ENCODE measurements around the gene ALOXE3.
A peak's percentile ranks its signal among the peaks of the same experiment; 100 is the strongest.

ALOXE3 gene

DNA sequence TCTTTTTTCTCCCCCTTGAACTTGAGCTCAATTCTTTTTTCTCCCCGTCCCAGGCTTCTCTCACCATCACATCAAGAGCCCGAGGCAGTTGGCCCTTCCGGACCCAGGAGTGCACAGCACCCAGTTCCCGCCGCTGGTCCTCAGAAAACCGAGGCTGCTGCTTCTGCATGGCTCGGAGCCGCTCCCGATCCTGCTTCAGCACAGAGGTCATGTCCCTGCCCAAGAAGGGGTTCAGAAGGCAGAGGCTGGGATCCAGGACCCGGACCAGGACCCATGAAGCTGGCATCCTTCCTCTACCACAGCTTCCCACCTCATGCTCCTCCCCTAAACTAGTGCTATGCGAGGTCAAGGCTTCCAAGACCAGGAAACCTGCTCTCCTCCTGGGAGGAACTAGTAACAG, 23.4 kb upstream of the ALOXE3 start:
- no peak for DNase-seq

DNA sequence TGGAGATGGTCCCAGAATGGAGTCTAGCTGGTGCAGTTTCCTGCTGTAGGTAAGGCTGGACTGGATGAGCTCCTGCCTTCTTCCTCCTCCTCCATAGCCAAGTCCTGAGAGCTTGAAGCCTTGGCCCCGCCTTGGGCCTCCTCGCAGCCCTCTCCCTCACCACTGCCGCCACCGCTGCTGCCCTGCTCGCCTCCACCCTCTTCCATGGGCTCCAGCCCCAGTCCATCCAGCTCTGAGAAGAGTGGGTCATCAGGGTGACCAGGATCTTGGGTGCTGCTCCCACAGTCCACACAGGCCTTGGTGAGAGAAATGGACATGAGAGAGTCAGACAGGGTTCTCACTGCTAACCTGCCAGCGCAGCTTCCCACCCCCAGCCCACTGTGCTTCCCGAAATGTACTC, 22.7 kb upstream of the ALOXE3 start:
- DNase-seq: no peak

DNA sequence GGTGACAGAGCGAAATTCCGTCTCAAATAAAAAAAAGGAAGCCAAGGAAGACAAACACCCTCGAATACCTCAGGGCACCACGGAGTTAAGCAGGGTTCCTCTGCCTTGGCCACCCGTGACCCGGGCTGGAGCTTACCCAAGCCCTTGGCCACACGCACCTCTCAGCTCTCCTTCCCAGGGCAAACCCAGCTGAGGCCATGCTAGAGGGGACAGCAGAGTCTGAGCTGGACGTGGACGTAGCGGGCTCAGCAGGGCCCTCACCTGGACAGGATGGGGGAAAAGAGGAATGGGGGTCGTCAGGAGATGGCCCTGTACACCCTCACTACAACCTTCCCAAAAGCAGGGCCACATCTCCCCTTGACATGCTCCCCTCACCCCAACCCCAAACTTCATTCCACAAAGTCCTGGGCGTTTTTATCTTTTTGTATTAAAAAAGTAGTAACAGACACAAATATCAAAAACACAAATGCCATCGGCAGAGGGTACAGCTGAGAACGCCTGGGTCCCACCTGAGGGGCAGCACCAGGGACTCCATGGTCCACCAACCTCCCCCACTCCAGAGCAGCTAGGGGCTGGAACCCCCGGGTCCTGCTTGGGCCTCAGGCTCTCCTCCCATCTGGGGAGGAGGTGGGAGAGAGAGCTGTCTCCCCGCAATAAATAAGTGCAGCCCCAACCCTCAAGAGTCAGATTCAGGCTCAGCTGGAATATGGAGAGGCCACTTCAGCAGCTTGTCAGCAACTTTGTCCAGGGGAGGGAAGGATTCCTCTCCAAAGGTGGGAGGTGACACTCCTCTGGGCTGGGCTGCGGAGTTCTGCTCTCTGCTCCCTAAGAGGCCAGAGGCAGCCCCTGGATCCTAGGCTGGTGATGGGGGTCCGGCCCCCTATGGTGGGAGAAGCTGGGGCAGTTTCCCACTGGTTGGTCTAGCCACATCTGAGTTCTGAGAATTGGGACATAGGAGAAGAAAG, 22.0 kb upstream of the ALOXE3 start:
- no peak for DNase-seq

DNA sequence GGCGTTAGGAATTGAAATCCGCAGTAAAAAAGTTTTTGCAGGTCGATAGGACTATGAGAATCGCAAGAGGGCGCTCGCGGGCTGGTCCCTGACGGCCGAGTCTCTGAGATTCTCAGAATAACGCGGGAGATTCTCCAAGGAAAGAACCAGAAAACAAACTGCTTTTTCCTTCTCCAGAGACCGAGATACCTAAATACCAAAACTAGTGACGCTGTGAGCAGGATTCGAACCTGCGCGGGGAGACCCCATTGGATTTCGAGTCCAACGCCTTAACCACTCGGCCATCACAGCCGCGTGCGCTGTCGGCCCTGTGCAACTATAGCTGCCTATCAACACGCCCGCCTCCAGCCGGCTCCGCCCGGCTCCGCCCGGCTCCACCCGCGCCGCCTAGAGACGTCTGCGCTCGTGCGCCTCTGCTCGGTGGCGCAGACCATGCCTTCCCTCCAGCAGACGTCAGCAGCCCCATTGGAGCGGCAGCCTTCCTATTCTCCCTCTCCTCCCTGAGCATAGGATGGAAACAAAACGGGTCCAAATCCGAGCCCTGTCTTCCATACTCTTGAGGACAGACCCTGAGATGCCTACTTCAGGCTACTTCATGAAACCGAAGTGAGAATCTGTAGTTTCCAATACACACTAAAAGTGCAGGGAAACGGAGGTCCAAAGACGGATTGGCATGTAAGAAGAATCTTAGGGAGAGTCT, 20.5 kb upstream of the ALOXE3 start:
- DNase-seq: peak; percentile 97

DNA sequence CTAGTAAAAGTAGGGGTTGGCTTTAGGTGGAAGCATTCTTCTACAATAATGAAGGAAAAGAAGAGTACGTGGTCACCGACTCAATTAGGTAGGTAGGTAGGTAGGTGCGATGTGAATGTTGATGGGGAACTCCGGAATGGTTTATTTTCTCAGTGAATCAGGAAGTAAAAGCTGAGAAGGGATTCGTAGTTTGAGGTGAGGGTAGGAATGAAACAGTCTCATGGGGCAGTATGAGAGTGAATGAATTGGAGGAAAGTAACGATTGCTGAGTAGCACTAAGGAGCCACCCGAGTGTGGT, 20.0 kb upstream of the ALOXE3 start:
- no peak for DNase-seq

DNA sequence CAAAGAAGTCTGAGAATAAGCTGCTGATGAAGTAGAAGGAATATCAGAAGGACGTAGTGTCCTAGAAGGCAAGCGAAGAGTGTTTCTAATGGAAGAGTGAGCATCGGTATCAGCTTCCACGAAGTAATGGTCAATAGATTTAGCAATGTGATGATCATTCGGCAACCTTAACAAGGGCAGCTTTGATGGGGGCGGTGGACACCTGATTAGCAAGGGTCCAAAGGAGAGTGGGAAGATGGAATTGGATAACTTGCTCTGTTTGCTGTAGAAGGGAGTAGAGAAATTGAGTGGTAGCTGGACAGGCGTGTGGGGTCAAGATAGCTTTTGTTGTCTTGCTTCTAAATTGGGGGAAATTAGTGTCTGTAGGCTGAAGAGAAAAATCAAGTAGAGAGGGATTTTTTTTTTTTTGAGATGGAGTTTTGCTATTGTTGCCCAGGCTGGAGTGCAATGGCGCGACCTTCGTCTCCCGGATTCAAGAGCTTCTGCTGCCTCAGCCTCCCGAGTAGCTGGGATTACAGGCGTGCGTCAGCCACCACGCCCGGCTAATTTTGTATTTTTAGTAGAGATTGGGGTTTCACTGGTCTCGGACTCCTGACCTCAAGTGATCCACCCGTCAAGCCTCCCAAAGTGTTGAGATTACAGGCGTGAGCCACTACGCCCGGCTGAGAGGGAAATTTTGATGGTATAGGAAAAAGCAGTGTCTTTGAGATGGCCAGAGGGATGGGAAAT, 19.5 kb upstream of the ALOXE3 start:
- DNase-seq: no peak

DNA sequence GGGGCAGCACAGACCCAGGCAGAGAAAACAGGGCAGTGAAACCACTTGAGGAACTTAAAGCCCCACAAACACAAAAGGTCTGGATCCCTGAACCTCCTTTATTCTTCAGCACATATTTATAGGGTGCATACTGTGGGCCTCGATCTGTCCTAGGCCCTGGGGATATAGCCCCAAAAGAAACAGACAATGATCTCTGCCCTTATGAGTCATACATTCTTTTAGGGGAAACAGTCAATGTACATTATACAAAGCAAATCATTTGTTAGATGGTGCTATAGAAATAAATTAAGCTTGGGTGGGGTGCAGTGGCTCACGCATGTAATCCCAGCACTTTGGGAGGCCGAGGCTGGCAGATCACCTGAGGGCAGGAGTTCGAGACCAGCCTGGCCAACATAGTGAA, 15.6 kb upstream of the ALOXE3 start:
- DNase-seq: no peak

DNA sequence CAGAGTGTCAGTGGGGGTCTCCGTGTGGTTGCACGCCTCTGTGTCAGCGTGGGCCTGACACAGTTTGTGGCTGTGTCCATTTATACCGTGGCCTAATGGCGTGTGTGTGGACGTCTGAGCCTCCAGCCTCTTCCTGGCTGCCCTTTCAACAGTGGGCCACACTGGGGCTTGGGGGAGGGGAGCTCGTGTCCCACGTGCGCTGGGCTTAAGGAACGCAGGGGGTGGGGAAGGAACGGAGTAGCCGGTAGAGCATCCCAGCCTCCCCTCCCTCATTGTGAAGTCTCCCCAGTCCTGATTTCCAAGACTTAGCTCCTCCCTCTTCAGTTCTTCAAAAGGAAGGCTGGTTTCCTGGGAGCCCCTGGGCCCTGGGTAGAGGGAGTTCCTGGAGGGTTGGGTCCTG, 15.1 kb upstream of the ALOXE3 start:
- DNase-seq: no peak

DNA sequence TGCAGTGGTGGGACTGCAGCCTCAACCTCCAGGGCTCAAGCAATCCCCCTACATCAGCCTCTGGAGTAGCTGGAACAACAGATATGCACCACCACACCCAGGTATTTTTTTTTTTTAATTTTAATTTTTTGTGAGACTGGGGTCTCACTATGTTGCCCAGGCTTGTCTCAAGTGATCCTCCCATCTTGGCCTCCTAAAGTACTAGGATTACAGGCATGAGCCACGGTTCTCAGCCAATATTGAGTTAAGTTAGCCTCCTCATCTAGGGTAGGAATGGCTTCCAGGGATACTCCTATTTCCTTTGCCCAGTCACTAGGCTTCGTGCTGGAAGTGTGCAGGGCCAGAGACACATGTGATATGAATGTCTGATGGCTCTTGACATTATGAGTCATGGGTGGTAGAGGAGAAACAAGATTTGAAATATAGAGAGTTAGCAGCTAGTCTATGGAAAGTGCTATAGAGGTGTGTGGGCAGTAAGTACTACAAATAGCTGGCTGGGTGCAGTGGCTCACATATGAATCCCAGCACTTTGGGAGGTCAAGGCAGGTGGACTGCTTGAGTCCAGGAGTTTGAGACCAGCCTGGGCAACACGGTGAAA, 13.6 kb upstream of the ALOXE3 start:
- DNase-seq: no peak

DNA sequence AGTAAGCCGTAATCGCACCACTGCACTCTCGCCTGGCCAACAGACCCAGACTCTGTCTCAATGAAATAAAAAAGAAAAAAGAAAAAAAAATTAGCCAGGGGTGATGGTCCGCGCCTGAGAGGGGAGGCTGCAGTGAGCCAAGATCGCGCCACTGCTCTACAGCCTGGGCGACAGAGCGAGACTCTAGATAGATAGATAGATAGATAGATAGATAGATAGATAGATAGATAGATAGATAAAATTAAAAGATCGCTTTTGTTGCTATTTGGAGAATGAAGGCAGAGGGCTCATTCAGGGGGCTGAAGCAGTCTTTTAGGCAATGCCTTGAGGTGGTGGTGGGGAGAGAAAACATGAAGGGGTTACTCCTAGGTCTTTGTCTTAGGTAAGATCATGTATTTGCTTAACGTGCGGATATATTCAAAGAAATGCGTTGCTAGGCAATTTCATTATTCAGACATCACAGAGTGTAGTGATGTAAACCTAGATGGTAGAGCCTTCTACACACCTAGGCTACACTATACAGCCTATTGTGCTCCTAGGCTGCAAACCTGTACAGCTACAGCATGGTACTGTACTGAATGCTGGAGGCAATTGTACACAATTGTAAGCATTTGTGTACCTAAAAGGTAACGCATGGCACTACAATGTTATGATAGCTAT, 9.9 kb upstream of the ALOXE3 start:
- no peak for DNase-seq

DNA sequence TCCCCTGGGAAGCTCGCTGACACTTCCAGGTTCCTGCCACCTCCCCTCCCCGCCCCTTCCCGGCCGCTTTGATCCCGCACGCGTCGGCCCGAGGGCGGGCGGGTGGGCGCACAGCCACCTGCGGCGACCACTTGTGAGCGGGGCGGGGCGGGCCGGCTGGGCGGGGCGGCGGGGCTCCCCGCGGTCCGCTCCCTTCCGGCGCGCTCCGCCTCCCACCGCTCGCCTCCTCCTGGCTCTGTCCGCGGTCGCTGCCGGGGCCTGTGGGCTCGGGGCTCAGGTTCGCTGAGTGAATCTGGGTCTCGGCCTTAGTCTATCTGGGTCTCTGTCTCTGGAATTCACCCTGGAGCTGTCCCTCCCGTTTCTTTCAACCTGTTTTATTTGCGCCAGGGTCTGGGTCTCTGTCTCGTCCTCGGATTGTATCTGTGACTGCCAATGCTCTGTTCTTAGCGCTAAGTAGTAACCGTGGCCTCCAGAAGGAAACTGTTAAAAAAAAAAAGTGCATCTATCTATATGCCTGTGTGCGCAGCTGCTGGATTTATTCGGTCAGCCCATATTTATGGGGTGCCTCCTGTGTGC, 8.3 kb upstream of the ALOXE3 start:
- peak; percentile 69 for DNase-seq

DNA sequence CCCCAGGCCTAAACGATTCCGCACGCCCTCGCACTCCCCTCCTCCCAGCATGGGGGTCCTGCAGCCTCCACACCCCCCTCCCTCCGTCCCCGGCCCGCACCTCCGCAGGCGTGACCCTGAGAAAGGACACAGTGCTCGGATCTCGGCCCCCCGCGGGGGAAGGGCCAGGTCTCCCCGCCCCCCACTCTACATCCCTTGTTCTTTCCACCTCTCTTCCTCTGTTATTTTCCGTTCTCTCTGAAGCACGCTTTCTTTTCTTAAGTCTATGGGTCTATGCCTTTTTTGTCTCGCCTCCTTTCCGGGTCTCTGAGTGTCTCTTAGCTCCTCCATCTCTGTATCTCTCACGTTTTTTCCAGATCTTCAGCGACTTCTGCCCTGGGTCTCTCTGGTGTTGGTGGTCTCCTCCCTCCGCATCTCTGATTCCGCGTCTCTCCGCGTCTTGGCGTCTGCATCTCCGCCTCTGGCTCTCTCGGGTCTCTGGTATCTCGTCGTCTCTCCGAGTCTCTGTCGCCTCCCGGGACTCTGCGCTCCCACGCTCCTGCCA, 7.7 kb upstream of the ALOXE3 start:
- no peak for DNase-seq

DNA sequence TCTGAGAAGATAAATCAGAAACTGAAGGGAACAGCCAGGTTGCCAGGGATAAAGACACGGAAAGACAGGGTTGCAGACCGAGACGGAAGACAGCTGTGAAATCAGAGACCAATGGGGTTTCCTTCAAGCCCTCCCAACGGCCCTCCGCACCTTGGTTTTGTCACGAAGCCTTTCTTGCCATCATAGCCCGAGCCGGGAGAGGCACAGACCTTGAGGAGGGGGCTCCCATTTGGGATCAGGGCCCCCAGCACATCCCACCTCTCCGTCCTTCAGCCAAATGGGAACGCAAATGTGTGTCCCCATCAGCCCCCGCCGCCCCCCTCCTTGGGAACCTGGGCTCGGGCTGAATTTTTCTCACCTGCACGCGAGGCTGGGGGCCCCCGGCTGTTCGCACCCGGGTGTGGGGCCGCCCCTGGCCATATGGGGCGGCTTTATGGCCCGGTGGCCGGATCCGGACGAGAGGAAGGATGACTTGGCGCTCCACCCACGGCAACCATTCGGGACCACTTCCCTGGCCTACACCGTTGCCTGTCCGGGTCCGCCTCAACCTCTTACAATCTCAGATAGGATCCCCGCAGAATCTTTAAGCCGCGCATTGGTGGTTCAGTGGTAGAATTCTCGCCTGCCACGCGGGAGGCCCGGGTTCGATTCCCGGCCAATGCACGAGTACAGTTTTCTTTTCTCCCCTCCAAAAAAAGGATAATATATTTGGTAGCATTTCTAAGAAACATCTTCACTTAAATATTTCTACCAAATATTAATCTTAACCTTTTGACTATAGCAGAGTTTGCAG, 7.0 kb upstream of the ALOXE3 start:
- DNase-seq: no peak

DNA sequence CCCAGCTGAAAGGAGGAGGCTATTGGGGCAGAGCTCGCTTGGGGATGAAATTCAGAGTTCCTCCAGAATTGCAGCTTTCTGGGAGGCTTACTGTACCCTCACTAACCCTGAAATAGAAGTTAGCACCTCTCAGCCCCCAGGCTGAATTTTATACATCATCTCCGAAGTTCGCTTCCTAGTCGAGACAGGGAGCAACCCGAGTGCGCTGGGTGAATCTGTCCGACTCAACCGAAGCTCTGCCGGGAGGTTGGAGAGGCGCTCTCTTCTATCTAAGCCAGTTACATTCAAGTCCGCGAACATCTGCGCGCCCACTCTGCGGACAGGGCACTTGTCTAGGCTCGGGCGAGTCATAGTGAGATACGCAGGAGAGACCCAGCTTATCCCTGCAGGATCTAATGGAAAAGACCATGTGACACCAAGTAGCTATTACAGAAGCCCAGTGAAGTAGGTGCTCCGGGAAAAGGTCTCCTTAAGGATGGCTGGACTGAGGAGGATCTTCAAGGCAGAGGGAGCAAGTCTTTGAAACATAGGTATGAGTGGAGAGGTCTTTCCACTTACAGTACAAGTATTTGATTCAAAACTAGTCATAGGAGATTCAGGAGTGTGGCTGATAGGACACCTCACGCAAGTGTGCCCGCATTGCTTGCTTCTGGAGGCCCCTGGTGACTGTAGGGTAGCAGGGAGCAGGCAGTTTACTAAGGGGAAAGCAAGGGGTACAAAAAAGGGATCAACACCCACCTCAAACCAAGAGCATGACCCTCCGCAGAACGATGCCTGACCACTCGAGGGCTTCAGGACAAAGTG, 6.2 kb upstream of the ALOXE3 start:
- no peak for DNase-seq

DNA sequence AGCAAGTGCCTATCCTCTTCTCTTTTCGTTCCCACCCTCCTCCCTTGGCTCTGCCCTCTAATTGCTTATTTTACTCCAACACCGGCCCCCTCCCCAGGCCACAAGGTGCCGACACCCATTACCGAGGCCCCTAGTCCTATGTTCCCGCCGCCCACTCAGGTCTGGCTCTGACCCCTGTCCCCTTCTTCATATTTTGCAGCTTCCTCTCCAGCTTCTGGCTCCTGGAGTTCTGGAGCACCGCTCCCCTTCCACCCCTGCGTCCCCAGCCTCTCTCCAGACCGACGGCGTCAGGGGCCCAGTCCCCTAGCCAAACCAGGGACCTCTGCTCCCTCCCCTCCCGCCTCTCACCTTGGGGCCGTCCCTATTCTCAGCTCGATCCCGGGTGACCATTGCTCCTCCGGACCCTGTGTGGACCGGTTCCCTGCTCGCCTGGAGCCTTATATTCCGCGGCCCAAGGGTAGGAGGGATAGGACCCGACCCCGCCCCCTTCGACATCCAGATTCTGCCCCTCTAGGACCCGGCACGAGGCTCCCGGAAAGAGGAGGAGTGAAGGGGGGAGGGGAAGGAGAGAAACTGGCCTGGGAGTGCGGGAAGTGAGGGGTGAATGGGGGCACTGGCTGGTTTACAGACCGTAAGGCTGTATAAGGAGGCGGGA, 5.5 kb upstream of the ALOXE3 start, which contains the start of gene HES7:
HES7 (minus strand) TSS at position 412 of the 655 bp plus-strand sequence; CDS start at position 390, 22 bp downstream.
- DNase-seq: no peak

DNA sequence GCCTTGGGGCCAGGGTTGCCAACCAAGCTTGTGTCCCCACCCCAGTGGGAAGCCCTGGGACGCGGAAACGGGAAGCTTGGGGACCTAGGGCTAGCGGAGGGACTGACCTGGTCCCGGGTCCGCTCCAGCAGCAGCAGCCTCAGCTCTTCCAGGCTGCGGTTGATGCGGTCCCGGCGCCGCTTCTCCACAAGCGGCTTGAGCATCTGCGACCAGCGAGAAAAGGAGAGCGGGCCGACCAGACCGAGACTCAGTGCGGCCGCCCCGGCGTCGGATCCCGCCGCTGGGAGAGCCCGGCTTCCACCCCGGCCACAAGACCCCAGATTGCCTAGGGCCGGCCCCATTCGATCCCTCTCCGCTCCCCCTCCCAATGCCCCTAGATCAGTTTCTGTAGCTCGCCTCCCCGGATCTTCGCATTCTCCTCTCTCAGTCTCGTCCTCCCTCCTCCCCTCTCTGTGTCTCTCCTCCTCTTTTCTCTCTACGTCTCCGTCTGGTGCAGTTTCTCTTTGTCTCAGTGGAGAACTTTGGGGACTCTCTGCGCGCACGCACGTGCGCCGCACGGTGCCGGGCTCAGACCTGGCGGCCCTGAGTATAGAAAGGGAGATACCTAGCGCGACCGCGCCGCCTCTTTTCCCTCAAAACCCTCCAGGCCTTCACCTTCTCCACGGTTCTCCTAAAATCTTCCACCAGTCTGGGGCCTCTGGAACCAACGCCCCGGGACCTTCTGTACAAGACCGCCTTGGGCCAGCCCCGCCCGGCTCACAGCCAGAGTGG, 4.8 kb upstream of the ALOXE3 start:
- no peak for DNase-seq

DNA sequence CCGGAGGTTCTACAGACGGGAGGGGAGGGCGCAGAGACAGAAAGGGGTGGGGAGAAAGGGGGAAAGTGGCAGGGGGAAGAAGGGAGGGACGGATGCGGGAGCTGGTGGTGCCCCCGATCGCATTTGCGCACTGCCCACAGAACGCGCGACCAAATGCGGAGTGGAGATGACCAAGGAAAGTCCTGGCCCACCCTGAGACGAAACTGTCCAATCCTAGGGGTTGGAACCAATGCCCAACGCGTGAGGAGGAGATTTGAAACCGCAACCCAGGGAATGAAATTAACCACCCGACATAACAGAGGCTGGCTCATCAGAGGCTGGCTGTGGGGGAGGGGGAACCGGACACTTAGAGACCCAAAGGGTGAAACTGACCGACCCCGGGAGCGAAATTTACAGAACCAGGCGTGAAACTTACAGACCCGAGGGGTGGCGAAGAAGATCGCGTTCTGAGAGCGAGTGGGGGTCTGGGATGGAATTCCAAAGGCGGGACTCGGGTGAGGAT, 4.2 kb upstream of the ALOXE3 start:
- DNase-seq: no peak

DNA sequence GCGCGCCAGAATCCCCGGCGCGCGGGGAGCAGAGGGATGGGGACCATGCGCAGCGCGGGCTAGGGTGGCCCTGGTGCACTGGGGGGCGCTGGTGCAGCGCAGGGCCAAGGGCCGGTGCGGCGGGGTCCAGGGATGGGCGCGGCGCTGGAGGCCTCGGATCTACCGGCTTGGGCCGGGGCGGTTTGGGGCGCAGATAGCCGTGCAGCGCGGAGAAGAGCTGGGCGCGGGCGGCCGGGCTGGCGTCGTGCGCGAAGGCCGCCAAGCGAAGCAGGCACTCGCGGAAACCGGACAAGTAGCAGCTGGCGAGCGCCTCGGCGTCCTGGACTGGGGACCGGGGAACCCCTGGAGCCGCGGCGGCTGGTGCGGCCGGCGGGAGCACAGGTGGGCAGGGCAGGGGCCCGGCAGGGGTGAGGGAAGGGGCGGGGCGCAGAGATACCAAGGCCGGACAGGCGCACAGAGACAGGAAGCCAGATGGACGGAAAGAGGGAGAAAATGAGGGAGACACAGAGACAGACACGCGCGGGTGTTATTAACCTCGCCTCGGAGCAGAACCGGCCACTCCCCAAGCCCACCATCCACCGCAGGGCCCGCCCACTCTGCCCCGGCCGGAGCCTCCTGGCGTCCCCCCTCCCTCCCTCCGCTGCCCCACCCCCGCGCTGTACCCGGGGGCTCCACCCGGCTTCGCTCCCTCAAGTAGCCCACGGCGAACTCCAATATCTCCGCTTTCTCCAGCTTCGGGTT, 3.5 kb upstream of the ALOXE3 start:
- peak; percentile 42 for DNase-seq
